Upper lobe of left lung (tissue), 6 donors: ENCODE measurements around the gene AOC3. TPM values are rescaled to one million over a fixed set of nuclear protein-coding genes. Genes with fewer than 3 reads are reported as not detected.
A peak's percentile ranks its signal among the peaks of the same experiment; 100 is the strongest.
"Not testable (repeated sequence)": the region's sequence is repeated elsewhere in the genome, so short reads cannot be mapped to it uniquely, and the experiment has no call there.

Source experiments
- ATAC-seq, 2 donors: fragments of 200-7000 bp; cut with Tn5 transposase; one replicate each; pipeline ENCODE4 v1.9.1; 2022; ENCODE audit warnings: mild to moderate bottlenecking in 2 of 2, moderate library complexity in 2 of 2; ENCODE audit not compliant: low FRiP score in 2 of 2
- DNase-seq, 2 donors: peaks; one replicate each; pipeline ENCODE4 v3.0.0-alpha.2; 2019 to 2020
- H3K27ac ChIP-seq, 4 donors: fragments of 200-600 bp; sonication (generic); one replicate each; pipeline ENCODE4 v1.5.1; 2016 to 2019
- H3K27me3 ChIP-seq, 4 donors: fragments of 200-600 bp; sonication (generic); one replicate each; pipeline ENCODE4 v1.5.1; 2017 to 2019
- H3K36me3 ChIP-seq, 4 donors: fragments of 200-600 bp; sonication (generic); one replicate each; pipeline ENCODE4 v1.5.1; 2016 to 2019
- H3K4me1 ChIP-seq, 4 donors: fragments of 200-600 bp; sonication (generic); one replicate each; pipeline ENCODE4 v1.5.1; 2018 to 2019
- H3K4me3 ChIP-seq, 4 donors: fragments of 200-600 bp; sonication (generic); one replicate each; pipeline ENCODE4 v1.5.1; 2017 to 2019; ENCODE audit warnings: mild to moderate bottlenecking in 2 of 4, moderate library complexity in 1 of 4
- H3K9me3 ChIP-seq, 4 donors: fragments of 200-600 bp; sonication (generic); one replicate each; pipeline ENCODE4 v1.5.1; 2018 to 2019
- EP300 ChIP-seq, 4 donors: sonication (generic); formaldehyde crosslinking; IDR thresholded peaks; one replicate each; pipeline ENCODE4 v1.5.1; 2017; ENCODE audit warnings: antibody characterized with exemption in 4 of 4, control low read depth in 2 of 4
- POLR2A ChIP-seq, 4 donors: fragments of 450-650 bp; IDR thresholded peaks; one replicate each; pipeline ENCODE4 v1.5.1; 2016 to 2017; ENCODE audit warnings: antibody characterized with exemption in 4 of 4, mild to moderate bottlenecking in 2 of 4
- POLR2AphosphoS5 ChIP-seq, 2 donors: sonication (generic); formaldehyde crosslinking; IDR thresholded peaks; one replicate each; pipeline ENCODE4 v1.5.1; 2017; ENCODE audit warnings: antibody characterized with exemption in 2 of 2
- WGBS, 2 donors: methylation state at CpG; one replicate each; pipeline ENCODE4 v1.1.5; 2017 to 2018; 5-methylcytosine and 5-hydroxymethylcytosine counted together
- total RNA-seq, 6 donors: library from RNA; depleted of rRNA in 4 of 6; stranded (reverse); fragments of >200 nt in 4 of 6; gene quantifications; one replicate each; pipeline versions ENCODE4 v1.1.0 to v1.2.1, GENCODE V29; 2016 to 2021
- TF ChIP-seq, protein P1 (sequence below), 6 experiments: fragments of 450-650 bp in 4 of 6; fragments of 200-600 bp in 2 of 6; sonication (generic) in 2 of 6; IDR thresholded peaks; one replicate each; pipeline ENCODE4 v1.5.1; 2016 to 2019; ENCODE audit warnings: antibody characterized with exemption in 6 of 6
- donor health status: DM: no; HTN: no; CAD: no; lungs with moderate emphysema.
- donor health status: DM: no; HTN: yes; CAD: no; lungs with severe emphysema.

Gene AOC3
- total RNA-seq, 6 donors from 2014 or later: 76.9 to 210 (median 111) TPM

DNA sequence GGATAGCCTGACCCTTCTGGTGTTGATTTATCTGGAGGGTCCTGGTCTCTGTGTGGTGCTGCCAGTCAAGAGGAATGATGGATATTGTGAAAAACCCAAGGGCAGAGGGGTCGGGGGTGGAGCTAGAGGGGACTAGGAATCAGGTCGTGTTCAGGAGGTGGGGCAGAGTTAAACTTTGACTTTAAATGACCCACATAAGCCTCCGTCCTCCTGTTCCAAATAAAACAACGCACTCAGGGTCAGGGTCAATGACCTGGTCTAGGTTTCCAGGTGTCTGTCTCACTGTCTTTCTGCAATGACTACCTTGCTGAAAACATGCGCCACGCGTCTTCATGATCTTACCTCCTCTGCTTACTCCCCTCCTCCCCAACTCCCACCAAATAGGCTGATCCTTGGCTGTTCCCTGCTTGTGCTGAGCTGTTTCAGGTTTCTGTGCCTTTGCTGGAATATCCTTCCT lies 14.7 kb downstream of the AOC3 start:
- ATAC-seq (no peak), DNase-seq (no peak)
- peaks cover 5 to 34% (median 10%) of the 10 kb centered on the region in 4 donors for H3K4me1 ChIP-seq
- H3K36me3 ChIP-seq: no peaks in the 10 kb centered on the region
- no peaks in the 10 kb centered on the region for H3K9me3 ChIP-seq
- WGBS, 2 donors: 60 to 78% methylated on average over 7 of the region's 7 CpGs
- TF ChIP-seq POLR2AphosphoS5 (IDR thresholded peaks at IDR 0.05) (no peak), POLR2A (IDR thresholded peaks at IDR 0.05) (no peak), EP300 (IDR thresholded peaks at IDR 0.05) (no peak)
- TF ChIP-seq, protein P1, sequence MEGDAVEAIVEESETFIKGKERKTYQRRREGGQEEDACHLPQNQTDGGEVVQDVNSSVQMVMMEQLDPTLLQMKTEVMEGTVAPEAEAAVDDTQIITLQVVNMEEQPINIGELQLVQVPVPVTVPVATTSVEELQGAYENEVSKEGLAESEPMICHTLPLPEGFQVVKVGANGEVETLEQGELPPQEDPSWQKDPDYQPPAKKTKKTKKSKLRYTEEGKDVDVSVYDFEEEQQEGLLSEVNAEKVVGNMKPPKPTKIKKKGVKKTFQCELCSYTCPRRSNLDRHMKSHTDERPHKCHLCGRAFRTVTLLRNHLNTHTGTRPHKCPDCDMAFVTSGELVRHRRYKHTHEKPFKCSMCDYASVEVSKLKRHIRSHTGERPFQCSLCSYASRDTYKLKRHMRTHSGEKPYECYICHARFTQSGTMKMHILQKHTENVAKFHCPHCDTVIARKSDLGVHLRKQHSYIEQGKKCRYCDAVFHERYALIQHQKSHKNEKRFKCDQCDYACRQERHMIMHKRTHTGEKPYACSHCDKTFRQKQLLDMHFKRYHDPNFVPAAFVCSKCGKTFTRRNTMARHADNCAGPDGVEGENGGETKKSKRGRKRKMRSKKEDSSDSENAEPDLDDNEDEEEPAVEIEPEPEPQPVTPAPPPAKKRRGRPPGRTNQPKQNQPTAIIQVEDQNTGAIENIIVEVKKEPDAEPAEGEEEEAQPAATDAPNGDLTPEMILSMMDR (IDR thresholded peaks at IDR 0.05): no peak
- H3K4me3 ChIP-seq: no peak overlapping the region
- H3K27ac ChIP-seq: peak overlapping the region in 3 of 4 donors; percentile 48 to 70 (median 69)
- no peaks in the 10 kb centered on the region for H3K27me3 ChIP-seq

DNA sequence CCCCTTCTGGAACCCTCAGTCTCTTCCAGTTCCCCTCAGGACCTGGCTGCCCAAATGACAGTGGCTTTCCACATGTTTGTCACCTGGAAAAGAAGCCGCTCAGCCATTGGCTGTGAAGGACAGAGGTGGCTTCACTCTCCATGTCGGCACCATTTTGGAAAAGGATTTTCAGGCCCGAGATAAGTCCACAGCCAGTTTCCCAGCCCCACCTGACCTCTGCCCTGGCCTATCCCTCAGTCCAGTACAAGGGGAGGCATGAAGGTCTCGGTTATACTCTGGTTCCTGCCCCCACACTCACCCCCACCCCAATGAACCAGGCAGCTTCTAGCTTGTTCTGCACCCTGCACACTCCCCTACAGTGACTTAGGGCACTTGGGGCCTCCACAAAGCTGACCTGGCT lies 15.2 kb downstream of the AOC3 start:
- peaks cover 0 to 3% (median 0%) of the 10 kb centered on the region in 4 donors for H3K9me3 ChIP-seq
- H3K27me3 ChIP-seq: no peaks in the 10 kb centered on the region
- H3K4me1 ChIP-seq: peaks cover 5 to 34% (median 10%) of the 10 kb centered on the region in 4 donors
- no peak overlapping the region for H3K4me3 ChIP-seq
- peak overlapping the region in 2 of 4 donors; percentile 48 to 69 for H3K27ac ChIP-seq
- DNase-seq (no peak), ATAC-seq (no peak)
- no peaks in the 10 kb centered on the region for H3K36me3 ChIP-seq
- TF ChIP-seq POLR2AphosphoS5 (IDR thresholded peaks at IDR 0.05) (no peak), EP300 (IDR thresholded peaks at IDR 0.05) (no peak), POLR2A (IDR thresholded peaks at IDR 0.05) (no peak)
- TF ChIP-seq, protein P1 (IDR thresholded peaks at IDR 0.05): no peak
- 88 to 89% methylated on average over 4 of the region's 4 CpGs for WGBS, 2 donors

DNA sequence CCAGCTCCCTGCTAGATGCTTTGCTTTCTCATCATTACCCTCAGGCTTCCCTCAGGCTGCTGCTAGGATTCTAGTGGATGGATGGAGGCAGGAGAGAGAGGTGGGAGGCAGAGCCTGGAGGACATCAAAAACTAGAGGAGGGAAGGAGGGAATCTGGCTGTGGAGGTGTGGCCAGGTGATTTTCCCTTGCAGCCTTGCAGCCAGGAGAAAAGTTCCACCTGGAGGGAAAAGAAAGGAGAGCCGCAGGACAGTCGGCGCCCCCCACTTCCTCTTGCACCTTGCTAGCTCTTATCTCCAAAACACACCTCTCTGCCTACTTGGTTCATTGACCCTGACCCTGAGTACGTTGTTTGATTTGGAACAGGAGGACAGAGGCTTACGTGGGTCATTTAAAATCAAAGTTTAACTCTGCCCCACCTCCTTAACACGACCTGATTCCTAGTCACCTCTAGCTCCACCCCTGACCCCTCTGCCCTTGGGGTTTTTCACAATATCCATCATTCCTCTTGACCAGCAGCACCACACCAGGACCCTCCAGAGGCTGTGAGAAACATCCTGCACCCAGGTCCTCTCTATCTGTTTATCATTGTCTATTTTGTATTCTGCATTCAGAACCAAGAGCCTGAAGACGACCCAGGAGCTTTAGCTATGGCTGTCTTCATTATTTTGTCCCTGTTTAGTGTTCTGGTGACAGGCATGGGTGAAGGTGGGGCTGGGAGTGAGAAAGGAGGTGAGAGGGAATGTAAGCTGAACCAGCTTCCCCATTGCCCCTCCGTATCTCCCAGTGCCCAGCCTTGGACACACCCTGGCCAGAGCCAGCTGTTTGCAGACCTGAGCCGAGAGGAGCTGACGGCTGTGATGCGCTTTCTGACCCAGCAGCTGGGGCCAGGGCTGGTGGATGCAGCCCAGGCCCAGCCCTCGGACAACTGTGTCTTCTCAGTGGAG lies 15.9 kb downstream of the AOC3 start:
- ATAC-seq (peak in 1 of 2 donors; percentile 19), DNase-seq (no peak)
- H3K4me1 ChIP-seq: peaks cover 5 to 34% (median 10%) of the 10 kb centered on the region in 4 donors
- 53 to 62% methylated on average over 8 to 9 of the region's 12 CpGs for WGBS, 2 donors
- no peak overlapping the region for H3K4me3 ChIP-seq
- H3K9me3 ChIP-seq: peaks cover 0 to 3% (median 0%) of the 10 kb centered on the region in 4 donors
- TF ChIP-seq POLR2AphosphoS5 (IDR thresholded peaks at IDR 0.05) (no peak), EP300 (IDR thresholded peaks at IDR 0.05) (no peak), POLR2A (IDR thresholded peaks at IDR 0.05) (no peak)
- TF ChIP-seq, protein P1 (IDR thresholded peaks at IDR 0.05): no peak
- no peaks in the 10 kb centered on the region for H3K27me3 ChIP-seq
- peak overlapping the region in 1 of 4 donors; percentile 2 for H3K27ac ChIP-seq
- no peaks in the 10 kb centered on the region for H3K36me3 ChIP-seq

DNA sequence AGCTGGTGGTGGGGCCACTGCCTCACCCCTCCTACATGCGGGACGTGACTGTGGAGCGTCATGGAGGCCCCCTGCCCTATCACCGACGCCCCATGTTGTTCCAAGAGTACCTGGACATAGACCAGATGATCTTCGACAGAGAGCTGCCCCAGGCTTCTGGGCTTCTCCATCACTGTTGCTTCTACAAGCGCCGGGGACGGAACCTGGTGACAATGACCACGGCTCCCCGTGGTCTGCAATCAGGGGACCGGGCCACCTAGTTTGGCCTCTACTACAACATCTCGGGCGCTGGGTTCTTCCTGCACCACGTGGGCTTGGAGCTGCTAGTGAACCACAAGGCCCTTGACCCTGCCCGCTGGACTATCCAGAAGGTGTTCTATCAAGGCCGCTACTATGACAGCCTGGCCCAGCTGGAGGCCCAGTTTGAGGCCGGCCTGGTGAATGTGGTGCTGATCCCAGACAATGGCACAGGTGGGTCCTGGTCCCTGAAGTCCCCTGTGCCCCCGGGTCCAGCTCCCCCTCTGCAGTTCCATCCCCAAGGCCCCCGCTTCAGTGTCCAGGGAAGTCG lies 16.8 kb downstream of the AOC3 start:
- H3K27ac ChIP-seq, H3K27me3 ChIP-seq, DNase-seq, H3K36me3 ChIP-seq, H3K9me3 ChIP-seq, H3K4me3 ChIP-seq: not testable (repeated sequence)
- peaks cover 5 to 34% (median 10%) of the 10 kb centered on the region in 4 donors for H3K4me1 ChIP-seq
- 98% methylated on average over 17 of the region's 21 CpGs; no CpG with 5 or more reads in 1 of the 2 donors for WGBS, 2 donors
- ATAC-seq: peak in 1 of 2 donors; percentile 10

DNA sequence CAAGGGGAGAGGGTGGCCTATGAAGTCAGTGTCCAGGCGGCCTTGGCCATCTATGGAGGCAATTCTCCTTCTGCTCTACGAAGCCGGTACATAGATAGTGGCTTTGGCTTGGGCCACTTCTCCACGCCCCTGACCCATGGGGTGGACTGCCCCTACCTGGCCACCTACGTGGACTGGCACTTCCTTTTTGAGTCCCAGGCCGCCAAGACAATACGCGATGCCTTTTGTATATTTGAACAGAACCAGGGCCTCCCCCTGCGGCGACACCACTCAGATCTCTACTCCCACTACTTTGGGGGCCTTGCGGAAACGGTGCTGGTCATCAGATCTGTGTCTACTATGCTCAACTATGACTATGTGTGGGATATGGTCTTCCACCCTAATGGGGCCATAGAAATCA lies 17.3 kb downstream of the AOC3 start:
- Histone ChIP-seq H3K4me1 (peaks cover 5 to 33% (median 10%) of the 10 kb centered on the region in 4 donors), H3K27ac (no peak overlapping the region), H3K27me3 (no peaks in the 10 kb centered on the region), H3K4me3 (no peak overlapping the region), H3K36me3 (no peaks in the 10 kb centered on the region), H3K9me3 (peaks cover 0 to 3% (median 0%) of the 10 kb centered on the region in 4 donors)
- ATAC-seq: no peak
- DNase-seq: no peak
- TF ChIP-seq POLR2A (IDR thresholded peaks at IDR 0.05) (no peak), EP300 (IDR thresholded peaks at IDR 0.05) (no peak), POLR2AphosphoS5 (IDR thresholded peaks at IDR 0.05) (no peak)
- TF ChIP-seq, protein P1 (IDR thresholded peaks at IDR 0.05): no peak
- 95 to 96% methylated on average over 11 of the region's 12 CpGs for WGBS, 2 donors
